Activated CD4-positive, alpha-beta T cell treated with anti-CD3 and anti-CD28 coated beads for 4 hours (primary cell): Measurements from ENCODE around the gene RACGAP1.
A peak's percentile ranks its signal among the peaks of the same experiment; 100 is the strongest.

Experiments used
- DNase-seq, 2 donors: peaks; one replicate each; pipeline ENCODE4 v3.0.0-alpha.2; 2020

RACGAP1 gene

GRCh38 chr12:49953961-49954846, 71.1 kb downstream of the RACGAP1 start:
- DNase-seq: no peak

- DNase-seq: no peak
Observed at GRCh38 chr12:49953151-49953550, 72.1 kb downstream of the RACGAP1 start.

GRCh38 chr12:49952391-49953055, 72.8 kb downstream of the RACGAP1 start:
- no peak for DNase-seq

DNA sequence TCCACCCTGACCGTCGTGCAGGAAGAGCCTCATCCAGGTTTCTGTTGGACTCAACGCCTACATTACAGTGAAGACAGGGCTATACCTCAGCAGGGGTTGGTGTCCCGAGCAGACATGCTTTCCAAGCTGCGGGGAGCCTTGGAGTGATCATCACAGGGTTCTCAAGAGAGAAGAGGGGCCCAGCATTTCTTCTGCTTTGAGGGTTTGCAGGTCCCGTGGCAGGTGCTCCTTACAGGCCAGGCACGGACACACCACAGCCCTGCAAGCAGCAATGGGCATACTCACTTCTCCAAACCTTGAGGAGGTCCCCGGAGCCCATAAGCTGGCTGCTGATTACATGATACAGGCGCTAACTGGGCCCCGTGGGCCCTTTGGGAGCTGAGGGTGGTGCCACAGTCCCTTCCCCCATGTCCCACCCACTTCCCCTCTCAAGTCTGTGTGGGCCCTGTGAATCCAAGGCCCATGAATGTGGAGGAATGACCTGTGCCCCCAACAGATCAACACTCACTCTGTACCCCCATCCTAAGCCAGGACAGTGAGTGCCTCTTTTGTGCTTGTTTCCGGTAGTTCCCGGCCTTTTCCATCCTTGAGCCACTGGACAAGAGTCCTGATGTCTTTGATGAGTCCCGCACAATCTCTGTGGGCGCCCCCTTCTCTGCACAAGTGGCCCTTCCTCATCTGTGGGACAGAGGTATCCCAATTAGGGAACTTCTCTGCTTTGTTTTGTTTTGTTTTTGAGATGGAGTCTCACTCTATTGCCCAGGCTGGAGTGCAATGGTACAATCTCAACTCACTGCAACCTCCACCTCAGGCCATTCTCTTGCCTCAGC, 73.7 kb downstream of the RACGAP1 start:
- DNase-seq: no peak

- no peak for DNase-seq
Observed at GRCh38 chr12:49950273-49951251, 74.7 kb downstream of the RACGAP1 start, which contains the start of gene AQP2. TSS of gene AQP2 (plus strand) at chr12:49950737. CDS start at chr12:49950831, 94 bp downstream.

- no peak for DNase-seq
Observed at GRCh38 chr12:49949866-49950265, 75.4 kb downstream of the RACGAP1 start.

DNA sequence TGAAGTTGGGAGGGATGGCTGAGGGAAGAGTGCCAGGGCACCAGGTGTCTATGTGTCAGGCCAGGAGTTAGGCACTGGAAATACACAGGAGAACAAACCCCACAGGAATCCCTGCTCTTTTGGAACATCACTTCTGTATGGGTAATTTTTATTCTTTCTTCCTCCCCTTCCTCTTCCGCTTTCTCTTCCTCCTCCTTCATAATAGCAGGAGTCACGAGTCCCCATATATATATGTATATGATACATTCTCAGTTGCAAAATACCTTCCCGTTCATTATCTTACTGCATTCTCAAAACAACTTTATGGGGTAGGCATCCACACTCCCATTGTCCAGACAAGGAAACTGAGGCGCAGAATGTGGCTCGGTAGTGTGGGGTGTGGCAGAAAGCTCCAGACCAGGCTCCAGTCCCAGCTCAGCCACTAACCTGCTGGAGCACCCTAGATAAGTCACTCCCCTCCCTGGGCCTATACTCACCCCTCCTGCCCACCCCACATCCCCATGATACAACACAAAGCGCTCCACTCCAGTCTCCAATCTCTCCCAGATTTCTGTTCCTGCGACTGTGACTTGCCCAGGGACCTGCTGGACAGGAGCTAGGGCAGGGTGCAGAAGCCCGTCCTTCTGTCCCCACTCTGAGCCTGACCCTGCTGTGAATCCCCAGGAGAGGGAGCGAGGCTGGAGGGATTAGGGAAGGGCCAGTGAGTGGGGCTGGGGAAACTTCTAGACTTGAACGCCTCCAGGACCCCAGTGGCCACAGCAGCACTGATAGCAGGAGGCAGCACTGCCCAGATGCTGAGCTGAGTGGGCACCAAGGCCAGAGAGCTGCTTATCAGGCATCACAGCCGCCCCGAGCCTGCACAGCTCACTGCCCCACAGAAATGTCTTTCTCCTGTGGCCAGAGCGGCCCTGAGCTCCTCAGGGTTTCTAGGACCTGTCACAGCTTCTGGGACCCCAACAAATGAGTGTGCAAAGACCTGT, 76.1 kb downstream of the RACGAP1 start:
- no peak for DNase-seq

DNA sequence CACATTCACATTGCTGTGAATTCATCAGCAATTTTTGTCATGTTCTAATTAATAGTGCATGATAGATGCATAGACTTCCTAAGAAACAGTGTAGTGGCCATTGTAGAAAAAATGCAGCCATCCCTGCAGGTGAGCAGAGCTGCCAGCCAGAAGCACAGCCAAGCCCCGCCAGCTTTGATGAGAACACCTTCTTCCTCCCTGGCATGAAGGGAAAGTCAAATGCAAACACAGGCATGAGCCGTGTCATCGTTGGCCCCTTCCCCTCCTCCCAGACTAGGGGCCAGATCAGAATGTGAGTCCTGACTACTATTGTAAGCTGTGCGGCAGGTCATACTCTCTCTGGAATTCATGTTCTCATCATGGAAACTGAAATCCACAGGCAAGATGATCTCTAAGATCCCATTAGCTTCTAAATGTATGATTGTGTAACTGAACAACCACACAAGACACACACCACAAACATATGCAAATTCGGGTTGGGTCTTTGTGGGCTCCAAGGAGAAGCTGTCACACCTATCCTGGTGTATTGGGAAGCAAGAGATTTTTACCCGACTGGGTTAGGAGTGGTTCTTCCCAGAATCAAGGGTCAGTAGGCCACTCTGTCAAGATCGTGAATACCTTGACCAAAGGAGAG, 77.6 kb downstream of the RACGAP1 start:
- no peak for DNase-seq

DNA sequence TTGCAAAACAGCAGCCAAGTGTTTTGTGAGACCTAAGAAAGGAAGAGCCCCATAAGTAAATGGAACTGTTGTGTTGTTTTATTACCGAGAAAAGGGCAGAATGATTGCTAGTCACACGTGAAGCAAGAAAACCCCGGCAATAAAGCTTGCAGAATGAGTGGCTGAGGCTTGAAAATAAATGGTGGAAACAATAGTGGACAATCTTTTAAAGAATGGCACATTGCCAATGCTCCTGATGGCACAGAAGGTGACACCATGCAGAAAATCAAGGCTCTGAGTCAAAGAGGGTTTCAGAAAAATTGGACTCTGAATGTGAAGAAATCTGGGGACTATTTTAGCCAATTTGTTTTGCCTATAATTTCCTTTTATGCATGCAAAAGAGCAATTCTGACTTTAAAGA, 78.8 kb downstream of the RACGAP1 start:
- DNase-seq: no peak

GRCh38 chr12:49946086-49946485, 79.2 kb downstream of the RACGAP1 start:
- DNase-seq: no peak

DNA sequence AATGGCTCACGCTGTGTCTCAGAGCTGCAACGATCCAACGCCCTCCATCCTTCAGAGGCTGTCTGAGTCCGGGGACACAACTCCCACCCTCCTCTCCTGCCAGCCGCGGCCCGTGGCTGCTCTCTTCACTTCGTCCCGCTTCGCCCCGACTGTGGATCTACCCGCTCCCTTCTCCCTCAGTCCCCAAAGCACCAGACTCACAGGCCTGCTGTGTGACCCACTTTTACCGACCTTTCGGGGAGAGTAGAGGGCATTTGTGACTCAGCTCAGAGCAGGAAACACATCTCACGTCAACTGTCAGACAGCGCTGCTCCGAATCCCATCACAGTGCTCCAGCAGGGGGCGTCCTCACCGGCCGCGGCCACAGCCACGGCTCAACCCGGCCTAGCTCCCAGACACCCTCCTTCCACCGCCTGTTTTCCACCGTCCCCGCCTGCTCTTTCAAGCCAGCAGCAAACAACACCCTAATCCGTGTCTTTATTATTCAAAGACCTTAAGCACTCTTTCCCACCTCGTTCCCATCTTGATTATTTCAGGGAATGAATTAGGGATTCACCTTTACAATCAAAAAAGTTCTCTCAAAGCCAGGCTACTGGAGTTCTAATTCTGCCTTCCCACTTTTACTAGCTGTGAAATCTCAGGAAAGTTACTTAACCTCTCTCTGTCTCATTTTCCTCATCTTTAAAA, 79.8 kb downstream of the RACGAP1 start:
- peak; percentile 82 to 91 for DNase-seq

DNA sequence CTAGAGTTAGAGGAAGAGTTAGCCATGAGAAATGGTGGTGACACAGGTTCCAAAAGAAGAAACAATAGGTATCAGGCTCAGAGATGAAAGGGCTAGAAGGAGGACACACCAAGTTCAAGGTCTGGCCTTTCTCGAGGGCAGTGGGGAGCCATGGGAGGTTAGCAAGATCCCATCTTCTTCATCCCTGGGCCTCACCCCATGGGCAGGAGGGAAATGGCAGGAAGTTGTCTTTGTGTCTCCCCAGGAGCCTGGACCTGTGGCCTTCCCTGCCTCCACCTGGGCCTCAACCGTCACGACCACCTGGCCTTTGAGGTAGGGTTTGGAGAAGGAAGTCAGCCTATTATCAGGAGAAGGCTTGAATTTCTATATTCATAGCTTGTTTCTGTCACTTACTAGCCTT, 80.6 kb downstream of the RACGAP1 start:
- DNase-seq: no peak

DNA sequence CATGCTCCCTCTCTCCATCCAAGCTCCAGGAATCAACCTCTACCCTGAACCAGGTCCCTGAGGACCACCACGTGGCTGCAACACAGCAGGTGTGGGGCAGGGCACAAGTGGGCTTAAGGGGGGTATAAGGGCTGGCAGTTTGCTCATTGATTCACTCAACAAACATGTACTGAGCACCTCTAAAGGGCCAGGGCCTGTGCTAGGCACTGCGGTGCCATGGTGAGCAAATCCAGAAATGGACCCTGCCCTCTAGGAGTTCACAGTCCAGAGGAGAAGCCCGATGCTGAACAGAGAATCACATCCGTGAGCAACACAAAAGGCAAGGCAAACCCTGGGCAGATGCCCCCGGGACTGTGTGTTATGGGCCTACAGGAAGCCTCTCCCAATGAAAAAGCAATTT, 81.2 kb downstream of the RACGAP1 start:
- DNase-seq: no peak

DNA sequence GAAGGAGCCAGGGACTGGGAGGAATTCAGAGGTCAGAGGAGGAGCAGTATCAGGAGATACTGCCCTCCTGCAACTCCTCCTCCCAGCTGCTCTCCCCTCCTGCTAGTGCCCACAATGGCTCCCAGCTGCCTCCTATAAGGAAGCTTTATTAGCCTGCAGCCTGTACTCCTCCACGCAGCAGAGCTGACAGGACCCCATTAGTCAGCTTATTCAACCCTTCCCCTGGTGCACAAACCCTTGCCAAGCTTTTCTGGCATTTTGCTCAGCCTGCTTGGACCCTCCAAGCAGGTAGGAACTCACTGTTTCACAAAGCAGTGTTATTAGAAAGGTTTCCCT, 81.7 kb downstream of the RACGAP1 start:
- DNase-seq: no peak

GRCh38 chr12:49942921-49943624, 82.2 kb downstream of the RACGAP1 start:
- peak in 1 of 2 donors; percentile 10 for DNase-seq

DNA sequence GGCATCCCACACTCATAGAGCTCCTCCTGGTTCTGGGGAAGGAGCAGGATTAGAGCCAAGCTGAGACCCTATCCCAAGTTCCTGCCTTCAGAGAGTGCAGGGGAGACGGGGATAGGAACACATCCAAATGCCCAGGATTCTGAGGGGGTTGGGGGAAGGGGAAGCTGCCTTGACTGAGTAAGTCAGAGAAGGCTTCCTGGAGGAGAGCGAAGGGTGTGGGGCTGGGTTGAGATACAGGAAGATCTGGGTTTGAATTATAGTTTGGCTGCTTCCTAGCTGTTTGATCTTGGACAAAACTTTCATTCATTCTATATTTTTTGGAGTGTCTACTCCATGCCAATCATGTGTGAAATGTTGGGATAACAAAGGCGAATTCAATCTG, 82.8 kb downstream of the RACGAP1 start:
- no peak for DNase-seq

DNA sequence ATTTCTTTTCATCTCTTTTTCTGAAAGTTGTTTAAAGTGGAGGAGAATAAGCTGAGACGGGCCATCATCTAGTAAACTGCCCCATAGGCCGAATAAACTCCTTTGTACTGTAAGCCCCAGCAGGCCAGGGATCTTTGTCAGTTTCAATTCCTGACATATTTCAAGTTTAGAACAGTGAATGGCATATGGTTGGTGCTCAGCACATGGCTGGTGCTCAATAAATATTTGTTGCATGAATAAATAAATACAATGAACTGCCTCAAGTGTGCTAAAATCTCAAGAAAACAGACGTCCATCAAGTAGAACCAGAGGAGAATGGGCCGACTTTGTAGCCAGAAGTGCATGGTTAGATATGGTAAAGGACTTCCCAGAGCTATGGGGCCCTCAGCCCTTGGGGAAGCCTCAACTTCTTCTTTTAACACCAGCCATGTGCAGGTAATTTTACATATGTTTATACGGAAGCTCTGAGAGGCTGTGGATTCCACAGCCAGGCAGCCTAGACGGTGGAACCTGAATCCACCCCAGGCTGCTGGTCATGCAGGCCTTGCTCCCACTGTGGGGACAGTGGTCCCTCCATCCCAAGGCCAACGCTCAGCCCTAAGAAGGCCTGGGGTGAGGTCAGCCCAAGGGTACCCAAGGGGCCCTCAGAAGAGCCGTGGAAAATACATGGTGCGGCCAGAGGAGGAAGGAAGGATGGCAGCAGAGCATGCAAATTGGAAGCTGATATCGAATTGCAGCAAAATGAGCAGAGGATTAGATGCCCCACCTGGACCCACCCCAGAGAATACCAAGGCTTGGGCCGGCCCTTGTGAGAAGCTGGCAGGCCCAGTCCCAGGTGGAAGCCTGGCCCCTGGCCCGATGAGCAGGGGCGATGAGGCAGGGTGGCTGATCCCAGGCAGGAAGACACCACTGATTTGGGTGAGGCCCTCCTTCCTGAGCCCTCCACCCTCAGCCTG, 83.5 kb downstream of the RACGAP1 start:
- DNase-seq: no peak

- no peak for DNase-seq
Observed at GRCh38 chr12:49939707-49940106, 85.6 kb downstream of the RACGAP1 start.
